Fibroblast of skin of right biceps (primary cell): ENCODE measurements around the gene PLCB4.
A peak's percentile ranks its signal among the peaks of the same experiment; 100 is the strongest.

Experiments used
- DNase-seq: peaks from one replicate; pipeline ENCODE4 v3.0.0-alpha.2; 2013

Gene PLCB4

GRCh38 chr20:9286501-9287461 is 217.9 kb downstream of the PLCB4 start:
- DNase-seq, result peak; percentile 59

- no peak for DNase-seq
These were observed 218.9 kb downstream of the PLCB4 start for GRCh38 chr20:9287826-9288225.

- no peak for DNase-seq
These were observed 221.4 kb downstream of the PLCB4 start for GRCh38 chr20:9290331-9290730.

GRCh38 chr20:9293145-9293544 is 224.3 kb downstream of the PLCB4 start:
- DNase-seq, result no peak

- DNase-seq, result peak; percentile 58
These were observed 225.2 kb downstream of the PLCB4 start for GRCh38 chr20:9294041-9294440.

GRCh38 chr20:9298906-9299305 is 230.0 kb downstream of the PLCB4 start:
- DNase-seq, result no peak

- no peak for DNase-seq
These were observed 231.2 kb downstream of the PLCB4 start for GRCh38 chr20:9300080-9300479.

- DNase-seq, result peak; percentile 9
These were observed 231.6 kb downstream of the PLCB4 start for GRCh38 chr20:9300534-9300933.

GRCh38 chr20:9301129-9302090 is 232.5 kb downstream of the PLCB4 start:
- DNase-seq, result peak; percentile 50

GRCh38 chr20:9302091-9302462 is 233.2 kb downstream of the PLCB4 start:
- DNase-seq, result no peak

GRCh38 chr20:9306521-9306920 is 237.6 kb downstream of the PLCB4 start:
- DNase-seq, result peak; percentile 87

- no peak for DNase-seq
These were observed 239.2 kb downstream of the PLCB4 start for GRCh38 chr20:9308056-9308455.

GRCh38 chr20:9311132-9311531 is 242.2 kb downstream of the PLCB4 start:
- peak; percentile 66 for DNase-seq

GRCh38 chr20:9319687-9320384 is 250.9 kb downstream of the PLCB4 start:
- DNase-seq, result peak; percentile 27

GRCh38 chr20:9321007-9321406 is 252.1 kb downstream of the PLCB4 start:
- no peak for DNase-seq

- DNase-seq, result no peak
These were observed 253.8 kb downstream of the PLCB4 start for GRCh38 chr20:9322661-9323060.

- peak; percentile 9 for DNase-seq
These were observed 254.7 kb downstream of the PLCB4 start for GRCh38 chr20:9323622-9324021.

- DNase-seq, result no peak
These were observed 260.6 kb downstream of the PLCB4 start for GRCh38 chr20:9329355-9330101.

GRCh38 chr20:9330151-9330550 is 261.3 kb downstream of the PLCB4 start:
- DNase-seq, result no peak

GRCh38 chr20:9331707-9332435 is 263.0 kb downstream of the PLCB4 start:
- no peak for DNase-seq

GRCh38 chr20:9332791-9333479 is 264.0 kb downstream of the PLCB4 start:
- DNase-seq, result no peak
